Endodermal cell (in vitro differentiated cells): ENCODE results near the gene ZGRF1. TPM values are rescaled to one million over a fixed set of nuclear protein-coding genes. Genes with fewer than 3 reads are reported as not detected.

Source experiments
- DNase-seq: peaks from one replicate; pipeline ENCODE4 v3.0.0-alpha.2; 2017
- H3K27ac ChIP-seq: 2 replicates; pipeline ENCODE4 v1.5.1; 2013; ENCODE audit warnings: mild to moderate bottlenecking, low read depth, low read length, moderate library complexity
- H3K27me3 ChIP-seq: 2 replicates; pipeline ENCODE4 v1.6.1; 2013; ENCODE audit warnings: mild to moderate bottlenecking, low read length, moderate library complexity; ENCODE audit not compliant: insufficient read depth, control insufficient read depth, poor library complexity, severe bottlenecking
- H3K36me3 ChIP-seq: 2 replicates; pipeline ENCODE4 v1.7.0; 2013; ENCODE audit warnings: mild to moderate bottlenecking, low read length, moderate library complexity; ENCODE audit not compliant: control insufficient read depth, insufficient read depth
- H3K4me1 ChIP-seq: one replicate; pipeline ENCODE4 v1.7.0; 2013; ENCODE audit warnings: low read length; ENCODE audit not compliant: control insufficient read depth, insufficient read depth
- H3K4me3 ChIP-seq: 2 replicates; pipeline ENCODE4 v1.5.1; 2013; ENCODE audit warnings: mild to moderate bottlenecking, low read length, moderate library complexity
- H3K9ac ChIP-seq: 2 replicates; pipeline ENCODE4 v1.6.1; 2013; ENCODE audit warnings: mild to moderate bottlenecking, low read length, moderate library complexity; ENCODE audit not compliant: poor library complexity, severe bottlenecking; ENCODE audit errors: extremely low read depth
- H3K9me3 ChIP-seq: 2 replicates; pipeline ENCODE4 v1.6.1; 2013; ENCODE audit warnings: mild to moderate bottlenecking, low read length, moderate library complexity; ENCODE audit not compliant: control insufficient read depth
- H3K27ac Mint-ChIP-seq: 2 replicates; pipeline ENCODE4 v1.8.0; 2020; ENCODE audit warnings: mixed read lengths
- H3K27me3 Mint-ChIP-seq: 2 replicates; pipeline ENCODE4 v1.8.0; 2021; ENCODE audit warnings: mild to moderate bottlenecking, mixed read lengths; ENCODE audit not compliant: insufficient read depth
- H3K36me3 Mint-ChIP-seq: 2 replicates; pipeline ENCODE4 v1.8.0; 2020; ENCODE audit warnings: low read depth, mixed read lengths
- H3K4me1 Mint-ChIP-seq: 2 replicates; pipeline ENCODE4 v1.8.0; 2020; ENCODE audit warnings: mixed read lengths
- H3K4me3 Mint-ChIP-seq: 2 replicates; pipeline ENCODE4 v1.8.0; 2020; ENCODE audit warnings: mild to moderate bottlenecking, moderate library complexity, mixed read lengths
- H3K9me3 Mint-ChIP-seq: 2 replicates; pipeline ENCODE4 v1.8.0; 2020; ENCODE audit warnings: mild to moderate bottlenecking, mixed read lengths
- CTCF ChIP-seq: fragments of 200-600 bp; sonication (generic); conservative IDR thresholded peaks from 2 replicates; pipeline ENCODE4 v1.5.0; 2021; ENCODE audit warnings: antibody characterized with exemption, mild to moderate bottlenecking
- WGBS, 2 experiments: methylation state at CpG; one replicate each; pipeline versions ENCODE4 v1.1.5 to v1.1.7; 2013; ENCODE audit warnings: missing lambda C conversion rate in 2 of 2, mixed read lengths in 1 of 2; ENCODE audit not compliant: insufficient coverage in 1 of 2, insufficient read length in 1 of 2; 5-methylcytosine and 5-hydroxymethylcytosine counted together
- total RNA-seq, 2 donors: library from RNA; stranded (reverse); fragmentation: NEBNext Ultra II Directional in 1 of 2; extraction: Animal tissue kit (Norgen Biotek cat#: 25700) in 1 of 2; gene quantifications; 2 replicates in 1 of 2; 3 replicates in 1 of 2; pipeline ENCODE4 v1.2.1, GENCODE V29; 2021

Gene ZGRF1
- total RNA-seq, 2 donors from 2014 or later, result 29.1 to 57.3 TPM

GRCh38 chr4:112637552-112637866, 800 bp upstream of the ZGRF1 start:
- H3K36me3 ChIP-seq, result peaks cover 9% of the 10 kb centered on the region
- H3K4me1 Mint-ChIP-seq, result peaks cover 23% of the 10 kb centered on the region
- no peaks in the 10 kb centered on the region for H3K27me3 Mint-ChIP-seq
- TF ChIP-seq CTCF, result no peak
- H3K4me3 ChIP-seq, result peak overlapping the region; percentile 100
- no peaks in the 10 kb centered on the region for H3K9me3 ChIP-seq
- DNase-seq, result no peak
- WGBS, 2 experiments, result 1 to 5% methylated on average over 8 of the region's 8 CpGs
- peaks cover 5% of the 10 kb centered on the region for H3K4me1 ChIP-seq
- no peaks in the 10 kb centered on the region for H3K9me3 Mint-ChIP-seq
- peak overlapping the region; percentile 92 for H3K9ac ChIP-seq
- no peak overlapping the region for H3K4me3 Mint-ChIP-seq
- no peak overlapping the region for H3K27ac Mint-ChIP-seq
- peaks cover 16% of the 10 kb centered on the region for H3K36me3 Mint-ChIP-seq
- no peaks in the 10 kb centered on the region for H3K27me3 ChIP-seq
- peak overlapping the region; percentile 93 for H3K27ac ChIP-seq

GRCh38 chr4:112633477-112634235, 3.1 kb downstream of the ZGRF1 start:
- Mint-ChIP-seq H3K27ac (no peak overlapping the region), H3K27me3 (no peaks in the 10 kb centered on the region), H3K4me1 (peaks cover 7% of the 10 kb centered on the region), H3K36me3 (peaks cover 9% of the 10 kb centered on the region), H3K9me3 (no peaks in the 10 kb centered on the region), H3K4me3 (no peak overlapping the region)
- H3K4me1 ChIP-seq, result peaks cover 5% of the 10 kb centered on the region
- no peak overlapping the region for H3K9ac ChIP-seq
- H3K27ac ChIP-seq, result no peak overlapping the region
- H3K27me3 ChIP-seq, result no peaks in the 10 kb centered on the region
- peaks cover 15% of the 10 kb centered on the region for H3K36me3 ChIP-seq
- no peaks in the 10 kb centered on the region for H3K9me3 ChIP-seq
- TF ChIP-seq CTCF, result peak; percentile 79
- no peak overlapping the region for H3K4me3 ChIP-seq
- WGBS, 2 experiments, result 30 to 46% methylated on average over 3 to 4 of the region's 4 CpGs
- no peak for DNase-seq

GRCh38 chr4:112626228-112626627, 10.5 kb downstream of the ZGRF1 start:
- 83 to 91% methylated on average over 4 of the region's 4 CpGs for WGBS, 2 experiments
- Mint-ChIP-seq H3K9me3 (no peaks in the 10 kb centered on the region), H3K4me1 (no peaks in the 10 kb centered on the region), H3K27me3 (no peaks in the 10 kb centered on the region), H3K36me3 (peaks cover 35% of the 10 kb centered on the region), H3K27ac (no peak overlapping the region), H3K4me3 (no peak overlapping the region)
- TF ChIP-seq CTCF, result no peak
- no peak for DNase-seq
- H3K36me3 ChIP-seq, result peaks cover 44% of the 10 kb centered on the region
- H3K4me1 ChIP-seq, result no peaks in the 10 kb centered on the region
- no peak overlapping the region for H3K4me3 ChIP-seq
- H3K9ac ChIP-seq, result no peak overlapping the region
- peaks cover 7% of the 10 kb centered on the region for H3K9me3 ChIP-seq
- H3K27me3 ChIP-seq, result no peaks in the 10 kb centered on the region
- H3K27ac ChIP-seq, result no peak overlapping the region
